ENCODE data around the gene COL9A3. TPM values are rescaled to one million over a fixed set of nuclear protein-coding genes. Genes with fewer than 3 reads are reported as not detected.

The COL9A3 gene
- total RNA-seq, 6 experiments from 2014 or later: 1.5 to 7.6 (median 3.5) TPM

DNA sequence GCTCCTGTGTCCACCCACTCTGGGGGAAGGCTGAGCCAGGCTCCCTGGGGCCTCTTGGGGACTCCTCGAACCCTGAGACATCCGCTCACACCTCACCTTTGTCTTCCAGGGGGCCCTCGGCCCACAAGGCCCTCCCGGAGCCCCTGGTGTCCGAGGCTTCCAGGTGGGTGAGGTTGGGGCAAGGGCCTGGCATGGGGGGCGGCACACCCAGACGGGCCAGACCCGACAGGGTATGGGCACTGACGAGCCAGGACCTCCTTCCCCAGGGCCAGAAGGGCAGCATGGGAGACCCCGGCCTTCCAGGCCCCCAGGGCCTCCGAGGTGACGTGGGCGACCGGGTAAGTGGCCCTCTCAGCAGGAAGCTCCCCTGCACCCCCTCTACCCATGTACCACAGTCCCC lies 13.4 kb downstream of the COL9A3 start:
- WGBS (ENCODE audit: insufficient coverage, low coverage, low lambda C conversion rate, missing lambda C conversion rate): no CpG with 5 or more reads among the region's 14 CpGs
- Histone ChIP-seq H3K27ac (no peak overlapping the region), H3K36me3 (no peaks in the 10 kb centered on the region), H3K27me3 (no peaks in the 10 kb centered on the region), H3K9me3 (no peaks in the 10 kb centered on the region), H3K4me1 (peaks cover 0 to 26% (median 6%) of the 10 kb centered on the region in 4 donors), H3K4me3 (no peak overlapping the region)
- ATAC-seq: no peak
- intact Hi-C loops (cut with DNase I): no loop called here
- TF ChIP-seq POLR2A (IDR thresholded peaks at IDR 0.05): no peak
- TF ChIP-seq, protein P1, sequence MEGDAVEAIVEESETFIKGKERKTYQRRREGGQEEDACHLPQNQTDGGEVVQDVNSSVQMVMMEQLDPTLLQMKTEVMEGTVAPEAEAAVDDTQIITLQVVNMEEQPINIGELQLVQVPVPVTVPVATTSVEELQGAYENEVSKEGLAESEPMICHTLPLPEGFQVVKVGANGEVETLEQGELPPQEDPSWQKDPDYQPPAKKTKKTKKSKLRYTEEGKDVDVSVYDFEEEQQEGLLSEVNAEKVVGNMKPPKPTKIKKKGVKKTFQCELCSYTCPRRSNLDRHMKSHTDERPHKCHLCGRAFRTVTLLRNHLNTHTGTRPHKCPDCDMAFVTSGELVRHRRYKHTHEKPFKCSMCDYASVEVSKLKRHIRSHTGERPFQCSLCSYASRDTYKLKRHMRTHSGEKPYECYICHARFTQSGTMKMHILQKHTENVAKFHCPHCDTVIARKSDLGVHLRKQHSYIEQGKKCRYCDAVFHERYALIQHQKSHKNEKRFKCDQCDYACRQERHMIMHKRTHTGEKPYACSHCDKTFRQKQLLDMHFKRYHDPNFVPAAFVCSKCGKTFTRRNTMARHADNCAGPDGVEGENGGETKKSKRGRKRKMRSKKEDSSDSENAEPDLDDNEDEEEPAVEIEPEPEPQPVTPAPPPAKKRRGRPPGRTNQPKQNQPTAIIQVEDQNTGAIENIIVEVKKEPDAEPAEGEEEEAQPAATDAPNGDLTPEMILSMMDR (IDR thresholded peaks at IDR 0.05): no peak
- peak in 1 of 3 donors; percentile 19 for DNase-seq

DNA sequence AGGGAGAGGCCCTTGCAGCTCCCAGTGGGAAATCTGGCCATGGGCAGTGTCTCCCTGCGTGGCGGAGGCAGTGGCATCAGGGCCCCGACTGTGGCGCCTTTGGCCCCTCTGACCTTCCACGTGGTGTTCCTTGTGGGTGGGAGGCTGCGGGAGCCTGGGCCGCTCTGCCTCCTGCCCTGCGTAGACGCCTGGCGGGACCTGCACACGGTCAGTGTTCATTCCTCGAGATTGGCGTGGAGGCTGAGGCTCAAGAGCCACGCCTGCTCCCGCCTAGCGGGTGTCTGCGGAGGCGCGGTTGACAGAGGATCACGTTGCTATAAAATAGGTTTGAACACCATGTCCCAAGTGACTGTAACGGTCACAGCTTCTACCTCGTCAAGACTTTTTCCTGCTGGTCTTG lies 14.0 kb downstream of the COL9A3 start:
- H3K4me1 ChIP-seq: peaks cover 0 to 26% (median 6%) of the 10 kb centered on the region in 4 donors
- peak in 1 of 3 donors; percentile 16 for DNase-seq
- no peaks in the 10 kb centered on the region for H3K9me3 ChIP-seq
- no peak overlapping the region for H3K27ac ChIP-seq
- 100% methylated on average over 1 of the region's 22 CpGs for WGBS (ENCODE audit: insufficient coverage, low coverage, low lambda C conversion rate, missing lambda C conversion rate)
- H3K36me3 ChIP-seq: no peaks in the 10 kb centered on the region
- intact Hi-C loops (cut with DNase I): no loop called here
- no peaks in the 10 kb centered on the region for H3K27me3 ChIP-seq
- no peak overlapping the region for H3K4me3 ChIP-seq
- ATAC-seq: no peak
- TF ChIP-seq, protein P1 (IDR thresholded peaks at IDR 0.05): no peak
- TF ChIP-seq POLR2A (IDR thresholded peaks at IDR 0.05): no peak

DNA sequence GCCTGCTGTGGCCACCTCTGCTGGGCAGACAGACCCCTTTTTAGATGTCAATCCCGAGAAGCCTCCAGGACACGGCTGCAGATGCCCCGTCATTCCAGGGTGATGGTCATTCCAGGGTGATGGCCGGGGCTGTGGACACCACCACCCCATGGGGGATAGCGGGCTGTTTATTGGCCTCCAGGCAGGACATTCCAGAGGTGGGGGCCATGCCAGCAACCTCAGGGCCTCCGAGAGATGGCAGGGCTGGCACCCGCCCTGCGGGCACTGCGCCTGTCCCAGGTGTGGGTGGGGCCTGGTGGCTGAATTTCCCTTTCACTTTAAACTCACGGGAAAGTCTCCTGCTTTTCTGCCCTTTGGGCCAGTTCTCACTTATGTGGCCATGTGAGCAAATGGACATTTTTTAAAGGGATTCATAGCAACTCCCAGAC lies 14.5 kb downstream of the COL9A3 start:
- ATAC-seq: peak; percentile 43 to 71 (median 66)

DNA sequence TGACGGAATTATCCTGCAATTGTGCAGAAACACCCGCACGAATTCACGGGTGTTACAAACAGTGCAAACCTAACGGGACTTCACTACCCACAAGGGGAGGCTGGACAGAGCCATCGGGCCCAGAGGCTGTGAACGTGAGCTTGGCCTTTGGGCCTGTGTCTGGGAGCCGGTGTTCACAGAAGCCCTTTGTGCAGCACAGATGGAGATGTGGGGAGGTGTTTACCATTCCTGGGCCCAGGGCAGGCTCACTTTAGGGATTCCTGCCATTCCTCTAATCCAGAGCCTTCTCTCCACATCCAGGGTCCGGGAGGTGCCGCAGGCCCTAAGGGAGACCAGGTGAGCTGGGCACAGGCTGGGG lies 15.0 kb downstream of the COL9A3 start:
- TF ChIP-seq POLR2A (IDR thresholded peaks at IDR 0.05): no peak
- TF ChIP-seq, protein P1 (IDR thresholded peaks at IDR 0.05): no peak
- no peak for DNase-seq
- H3K9me3 ChIP-seq: no peaks in the 10 kb centered on the region
- H3K36me3 ChIP-seq: no peaks in the 10 kb centered on the region
- peak overlapping the region in 2 of 3 donors; percentile 66 to 79 for H3K27ac ChIP-seq
- peak overlapping the region in 1 of 3 donors; percentile 21 for H3K4me3 ChIP-seq
- H3K27me3 ChIP-seq: no peaks in the 10 kb centered on the region
- intact Hi-C loops (cut with DNase I): no loop called here
- no peak for ATAC-seq
- H3K4me1 ChIP-seq: peaks cover 0 to 26% (median 6%) of the 10 kb centered on the region in 4 donors
- 37% methylated on average over 7 of the region's 10 CpGs for WGBS (ENCODE audit: insufficient coverage, low coverage, low lambda C conversion rate, missing lambda C conversion rate)

More for the DNA sequence above, 14.5 kb downstream of the COL9A3 start:
- peak; percentile 76 to 94 (median 79) for DNase-seq
- no peaks in the 10 kb centered on the region for H3K9me3 ChIP-seq
- intact Hi-C loops (cut with DNase I): no loop called here
- H3K27ac ChIP-seq: peak overlapping the region in 2 of 3 donors; percentile 66 to 79
- H3K36me3 ChIP-seq: no peaks in the 10 kb centered on the region
- H3K4me3 ChIP-seq: peak overlapping the region in 1 of 3 donors; percentile 21
- no peak for TF ChIP-seq POLR2A (IDR thresholded peaks at IDR 0.05)
- TF ChIP-seq, protein P1 (IDR thresholded peaks at IDR 0.05): no peak
- no peaks in the 10 kb centered on the region for H3K27me3 ChIP-seq
- 20% methylated on average over 2 of the region's 10 CpGs for WGBS (ENCODE audit: insufficient coverage, low coverage, low lambda C conversion rate, missing lambda C conversion rate)
- H3K4me1 ChIP-seq: peaks cover 0 to 26% (median 6%) of the 10 kb centered on the region in 4 donors
